Measurements from ENCODE around the gene KIF16B.

- TF ChIP-seq POLR2A (IDR thresholded peaks at IDR 0.05) (no peak), CTCF (IDR thresholded peaks at IDR 0.05) (no peak), POLR2AphosphoS5 (IDR thresholded peaks at IDR 0.05) (no peak)
Measured at GRCh38 chr20:16493486-16493885, 79.8 kb downstream of the KIF16B start.

All from sigmoid colon (tissue), 4 donors.